ENCODE results near the gene PALM. TPM values are rescaled to one million over a fixed set of nuclear protein-coding genes. Genes with fewer than 3 reads are reported as not detected.

Gene PALM
- total RNA-seq, 1 donor from 2014 or later: 45.1 TPM

GRCh38 chr19:776549-776948 is 67.8 kb downstream of the PALM start:
- no peak overlapping the region for H3K4me3 Mint-ChIP-seq
- no peak for DNase-seq (ENCODE audit: low read depth, low spot score)
- H3K4me1 Mint-ChIP-seq: no peaks in the 10 kb centered on the region
- H3K27me3 Mint-ChIP-seq (ENCODE audit: low read depth): no peaks in the 10 kb centered on the region
- H3K9me3 Mint-ChIP-seq: no peaks in the 10 kb centered on the region
- H3K27ac Mint-ChIP-seq (ENCODE audit: unreplicated experiment): no peak overlapping the region
- H3K36me3 Mint-ChIP-seq (ENCODE audit: low read depth): no peaks in the 10 kb centered on the region
- TF ChIP-seq, protein P1, sequence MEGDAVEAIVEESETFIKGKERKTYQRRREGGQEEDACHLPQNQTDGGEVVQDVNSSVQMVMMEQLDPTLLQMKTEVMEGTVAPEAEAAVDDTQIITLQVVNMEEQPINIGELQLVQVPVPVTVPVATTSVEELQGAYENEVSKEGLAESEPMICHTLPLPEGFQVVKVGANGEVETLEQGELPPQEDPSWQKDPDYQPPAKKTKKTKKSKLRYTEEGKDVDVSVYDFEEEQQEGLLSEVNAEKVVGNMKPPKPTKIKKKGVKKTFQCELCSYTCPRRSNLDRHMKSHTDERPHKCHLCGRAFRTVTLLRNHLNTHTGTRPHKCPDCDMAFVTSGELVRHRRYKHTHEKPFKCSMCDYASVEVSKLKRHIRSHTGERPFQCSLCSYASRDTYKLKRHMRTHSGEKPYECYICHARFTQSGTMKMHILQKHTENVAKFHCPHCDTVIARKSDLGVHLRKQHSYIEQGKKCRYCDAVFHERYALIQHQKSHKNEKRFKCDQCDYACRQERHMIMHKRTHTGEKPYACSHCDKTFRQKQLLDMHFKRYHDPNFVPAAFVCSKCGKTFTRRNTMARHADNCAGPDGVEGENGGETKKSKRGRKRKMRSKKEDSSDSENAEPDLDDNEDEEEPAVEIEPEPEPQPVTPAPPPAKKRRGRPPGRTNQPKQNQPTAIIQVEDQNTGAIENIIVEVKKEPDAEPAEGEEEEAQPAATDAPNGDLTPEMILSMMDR (conservative IDR thresholded peaks at IDR 0.05): no peak

DNA sequence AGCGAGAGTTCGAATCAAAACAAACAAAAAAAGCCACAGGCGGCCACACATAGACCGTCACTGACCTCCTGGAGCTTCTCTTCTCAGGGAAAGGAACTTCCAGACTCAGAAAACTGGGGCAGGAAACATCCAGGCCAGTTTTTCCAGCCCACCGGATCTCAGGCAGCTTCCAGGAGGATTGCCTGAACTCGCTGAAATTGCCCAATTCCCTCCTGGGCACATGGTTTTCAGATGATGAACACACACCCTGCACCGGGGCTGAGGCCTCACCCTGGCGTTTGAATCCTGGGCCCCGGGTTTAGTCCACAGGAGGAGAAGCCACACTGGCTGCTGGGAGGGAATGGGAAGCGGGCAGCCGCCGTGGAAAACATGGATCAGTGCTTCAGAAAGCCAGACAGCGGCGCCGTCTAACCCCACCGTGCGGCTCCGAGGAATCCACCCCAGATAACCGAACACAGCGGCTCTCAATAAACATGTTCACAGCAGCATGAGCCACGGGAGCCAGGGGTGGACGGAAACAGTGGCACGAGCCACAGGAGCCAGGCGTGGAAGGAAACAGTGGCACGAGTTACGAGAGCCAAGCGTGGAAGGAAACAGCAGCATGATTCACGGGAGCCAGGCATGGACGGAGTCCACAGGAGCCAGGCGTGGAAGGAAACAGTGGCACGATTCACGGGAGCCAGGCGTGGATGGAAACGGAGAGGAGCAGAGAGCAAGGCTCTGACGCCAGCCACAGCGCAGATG is 70.3 kb downstream of the PALM start:
- Mint-ChIP-seq H3K27me3 (ENCODE audit: low read depth) (peaks cover 10% of the 10 kb centered on the region), H3K4me1 (peaks cover 3% of the 10 kb centered on the region), H3K4me3 (no peak overlapping the region), H3K9me3 (no peaks in the 10 kb centered on the region), H3K36me3 (ENCODE audit: low read depth) (no peaks in the 10 kb centered on the region), H3K27ac (ENCODE audit: unreplicated experiment) (no peak overlapping the region)
- TF ChIP-seq, protein P1 (conservative IDR thresholded peaks at IDR 0.05): no peak
- DNase-seq (ENCODE audit: low read depth, low spot score): no peak

DNA sequence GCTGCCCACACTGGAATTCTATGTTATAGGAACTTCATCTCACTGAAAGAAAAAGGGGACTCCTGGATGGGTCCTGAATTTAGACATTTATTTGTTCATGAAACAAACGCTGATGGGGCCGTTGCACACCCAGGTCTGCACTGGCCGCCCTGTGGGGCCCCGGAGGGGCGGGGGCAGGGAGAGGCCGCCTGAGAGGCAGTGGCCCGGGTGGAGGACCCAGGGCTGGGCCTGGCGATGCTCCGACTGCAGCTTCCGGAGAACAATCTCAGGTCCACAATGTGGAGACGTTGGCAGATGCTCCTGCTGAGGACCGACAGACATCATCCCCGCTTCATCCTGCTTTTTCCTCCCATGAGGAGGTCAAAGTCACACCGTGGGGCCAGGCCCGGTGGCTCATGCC is 72.2 kb downstream of the PALM start:
- no peak overlapping the region for H3K4me3 Mint-ChIP-seq
- H3K27me3 Mint-ChIP-seq (ENCODE audit: low read depth): peaks cover 10% of the 10 kb centered on the region
- H3K4me1 Mint-ChIP-seq: peaks cover 3% of the 10 kb centered on the region
- H3K36me3 Mint-ChIP-seq (ENCODE audit: low read depth): no peaks in the 10 kb centered on the region
- TF ChIP-seq, protein P1 (conservative IDR thresholded peaks at IDR 0.05): no peak
- no peaks in the 10 kb centered on the region for H3K9me3 Mint-ChIP-seq
- no peak overlapping the region for H3K27ac Mint-ChIP-seq (ENCODE audit: unreplicated experiment)
- DNase-seq (ENCODE audit: low read depth, low spot score): no peak

DNA sequence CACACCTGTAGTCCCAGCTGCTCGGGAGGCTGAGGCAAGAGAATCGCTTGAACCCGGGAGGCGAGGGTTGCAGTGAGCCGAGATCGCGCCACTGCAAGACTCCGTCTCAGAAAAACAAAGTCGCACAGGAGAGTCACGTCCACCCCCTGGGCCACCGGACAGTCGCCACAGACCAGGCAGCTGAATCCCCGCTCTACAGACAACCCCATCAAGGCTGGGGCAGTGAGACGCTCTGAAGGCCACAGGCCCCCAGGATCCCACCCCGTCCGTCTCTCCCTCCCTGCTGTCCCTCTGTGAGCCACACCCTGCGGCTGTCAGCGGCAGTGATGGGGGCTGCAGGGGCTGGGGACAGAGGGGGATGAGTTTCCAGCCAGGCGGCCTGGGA is 73.1 kb downstream of the PALM start:
- H3K9me3 Mint-ChIP-seq: no peaks in the 10 kb centered on the region

DNA sequence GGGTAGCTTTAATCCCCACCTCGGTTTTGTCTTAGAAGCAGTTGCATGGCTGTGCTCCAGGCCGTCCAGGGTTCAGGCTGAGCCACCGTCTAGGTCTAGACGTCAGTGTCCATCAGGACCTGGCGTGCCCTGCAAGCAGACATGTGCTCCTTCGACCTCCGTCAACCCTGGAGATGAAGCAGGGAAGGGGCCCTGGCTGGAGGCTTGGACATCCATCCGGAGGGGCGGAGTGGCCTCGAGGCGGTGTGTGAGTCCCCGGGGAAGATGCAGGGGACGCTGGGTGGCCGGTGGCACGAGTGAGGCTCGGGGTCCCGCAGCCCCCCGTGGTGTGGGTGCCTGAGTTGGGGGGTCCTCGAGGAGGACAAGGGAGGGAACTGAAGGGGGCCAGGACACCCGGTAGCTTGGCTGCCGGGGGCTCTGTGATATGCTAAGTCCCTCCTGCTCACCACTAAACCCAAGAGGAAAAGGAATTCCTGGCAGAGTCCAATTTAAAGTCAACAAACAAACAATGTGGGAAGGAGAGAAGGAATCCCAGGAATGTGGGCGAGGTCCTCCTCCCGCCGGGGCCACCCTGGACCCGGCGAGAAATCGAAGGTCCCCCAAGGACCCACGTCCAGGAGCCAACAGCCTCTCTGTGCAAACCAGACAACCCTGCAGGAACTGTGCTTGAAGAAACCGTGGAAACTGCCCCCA is 73.6 kb downstream of the PALM start:
- H3K4me1 Mint-ChIP-seq: peaks cover 3% of the 10 kb centered on the region
- no peak overlapping the region for H3K4me3 Mint-ChIP-seq

More for the DNA sequence above, 73.1 kb downstream of the PALM start:
- no peak for DNase-seq (ENCODE audit: low read depth, low spot score)
- no peak overlapping the region for H3K4me3 Mint-ChIP-seq
- H3K27ac Mint-ChIP-seq (ENCODE audit: unreplicated experiment): no peak overlapping the region
- TF ChIP-seq, protein P1 (conservative IDR thresholded peaks at IDR 0.05): no peak
- no peaks in the 10 kb centered on the region for H3K36me3 Mint-ChIP-seq (ENCODE audit: low read depth)
- peaks cover 3% of the 10 kb centered on the region for H3K4me1 Mint-ChIP-seq
- peaks cover 10% of the 10 kb centered on the region for H3K27me3 Mint-ChIP-seq (ENCODE audit: low read depth)

More for the DNA sequence above, 73.6 kb downstream of the PALM start:
- DNase-seq (ENCODE audit: low read depth, low spot score): no peak
- Mint-ChIP-seq H3K27me3 (ENCODE audit: low read depth) (peaks cover 10% of the 10 kb centered on the region), H3K27ac (ENCODE audit: unreplicated experiment) (no peak overlapping the region), H3K9me3 (no peaks in the 10 kb centered on the region), H3K36me3 (ENCODE audit: low read depth) (no peaks in the 10 kb centered on the region)
- TF ChIP-seq, protein P1 (conservative IDR thresholded peaks at IDR 0.05): no peak
